Right cardiac atrium (tissue), 5 donors: ENCODE results near the gene MORN1. TPM values are rescaled to one million over a fixed set of nuclear protein-coding genes. Genes with fewer than 3 reads are reported as not detected.
"Not testable (repeated sequence)": the region's sequence is repeated elsewhere in the genome, so short reads cannot be mapped to it uniquely, and the experiment has no call there.

Experiments
- ATAC-seq, 2 donors: fragments of 200-7000 bp; cut with Tn5 transposase; one replicate each; pipeline versions ENCODE4 v1.8.0 to v1.9.1; 2020; ENCODE audit warnings: moderate library complexity in 2 of 2, mild to moderate bottlenecking in 1 of 2
- DNase-seq, 3 donors: peaks; one replicate each; pipeline ENCODE4 v3.0.0-alpha.2; 2020
- H3K27ac ChIP-seq: one replicate; pipeline ENCODE4 v1.5.1; 2013; ENCODE audit warnings: mild to moderate bottlenecking, low read length, control low read depth, moderate library complexity
- H3K27me3 ChIP-seq: one replicate; pipeline ENCODE4 v1.6.1; 2013; ENCODE audit not compliant: control insufficient read depth, insufficient read depth
- H3K4me1 ChIP-seq: one replicate; pipeline ENCODE4 v1.6.1; 2013; ENCODE audit warnings: low read length; ENCODE audit not compliant: control insufficient read depth, insufficient read depth
- H3K4me3 ChIP-seq: one replicate; pipeline ENCODE4 v1.5.1; 2013; ENCODE audit warnings: low read length, control low read depth
- H3K9me3 ChIP-seq: one replicate; pipeline ENCODE4 v1.6.1; 2013; ENCODE audit warnings: low read length; ENCODE audit not compliant: control insufficient read depth
- whole genome bisulfite sequencing: extraction: QIAGEN DNeasy Blood & Tissue Kit; methylation state at CpG from one replicate; pipeline ENCODE4 v1.1.7; 2013; 5-methylcytosine and 5-hydroxymethylcytosine counted together
- intact Hi-C, 4 donors: fragments of 100-400 bp; cut with DNase I; formaldehyde crosslinking; loops; one replicate each; pipeline versions ENCODE4 v1.11.0 to v1.14.0; 2022 to 2023
- polyA plus RNA-seq: library from polyadenylated mRNA; stranded (reverse); fragments of 200-250 nt; gene quantifications from one replicate; pipeline ENCODE4 v1.2.3, GENCODE V29; 2013
- total RNA-seq, 4 donors: library from RNA; stranded (reverse); fragmentation: NEBNext Ultra II Directional; extraction: Animal tissue kit (Norgen Biotek cat#: 25700); gene quantifications; one replicate each; pipeline ENCODE4 v1.2.1, GENCODE V29; 2021
- donor health status: healthy with polysubstance abuse.
- donor health status: DM: no; HTN: yes; CAD: no.
- donor health status: DM: no; HTN: no; CAD: no.
- donor health status: DM: no; HTN: yes; CAD: no; lungs with severe emphysema.
- donor health status: DM: yes; HTN: yes; CAD: no.

Gene MORN1
- total and polyA plus RNA-seq, 5 donors, result 3.2 to 5.1 (median 4.1) TPM

GRCh38 chr1:2331580-2331979 lies 59.8 kb downstream of the MORN1 start:
- ATAC-seq, H3K27me3 ChIP-seq, H3K4me1 ChIP-seq, H3K4me3 ChIP-seq, intact Hi-C loops, H3K9me3 ChIP-seq, DNase-seq, H3K27ac ChIP-seq: not testable (repeated sequence)
- 95% methylated on average over 32 of the region's 33 CpGs for WGBS

DNA sequence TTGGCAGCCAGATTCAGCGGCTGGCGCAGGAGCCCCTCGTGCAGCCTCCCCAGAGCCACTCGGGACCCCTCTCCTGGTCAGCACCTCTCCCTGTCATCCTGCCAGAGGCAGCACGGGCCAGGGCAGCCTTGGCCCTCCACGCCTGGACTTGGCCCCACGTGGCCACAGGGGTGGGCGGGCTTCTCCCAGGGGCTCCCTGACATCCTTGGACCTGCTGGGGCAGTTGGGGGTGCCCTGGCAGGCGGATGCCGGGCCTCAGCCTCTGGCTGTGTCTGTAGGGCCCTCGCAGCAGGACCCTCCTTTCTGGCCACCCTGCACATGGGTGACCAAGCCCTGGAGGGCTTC lies 60.2 kb downstream of the MORN1 start:
- Histone ChIP-seq H3K4me1 (peaks cover 3% of the 10 kb centered on the region), H3K27me3 (no peaks in the 10 kb centered on the region), H3K27ac (no peak overlapping the region), H3K4me3 (no peak overlapping the region), H3K9me3 (no peaks in the 10 kb centered on the region)
- peak; percentile 6 to 7 for ATAC-seq
- intact Hi-C loops, result no loop called here
- no peak for DNase-seq
- 60% methylated on average over 11 of the region's 11 CpGs for WGBS

- 37% methylated on average over 31 of the region's 31 CpGs for WGBS
- DNase-seq (peak; percentile 79 to 90 (median 85)), ATAC-seq (peak; percentile 62 to 68)
- no peaks in the 10 kb centered on the region for H3K27me3 ChIP-seq
- intact Hi-C loops, result no loop called here
- H3K4me1 ChIP-seq, result peaks cover 3% of the 10 kb centered on the region
- H3K4me3 ChIP-seq, result no peak overlapping the region
- H3K27ac ChIP-seq, result no peak overlapping the region
- H3K9me3 ChIP-seq, result no peaks in the 10 kb centered on the region
Measured at GRCh38 chr1:2330519-2331199, 60.7 kb downstream of the MORN1 start.

- no peak overlapping the region for H3K4me3 ChIP-seq
- peaks cover 3% of the 10 kb centered on the region for H3K4me1 ChIP-seq
- intact Hi-C loops, result no loop called here
- H3K27ac ChIP-seq, result no peak overlapping the region
- 77% methylated on average over 12 of the region's 12 CpGs for WGBS
- DNase-seq (no peak), ATAC-seq (no peak)
- H3K9me3 ChIP-seq, result no peaks in the 10 kb centered on the region
- H3K27me3 ChIP-seq, result no peaks in the 10 kb centered on the region
Measured at GRCh38 chr1:2330035-2330434, 61.3 kb downstream of the MORN1 start.

GRCh38 chr1:2328676-2329455 lies 62.5 kb downstream of the MORN1 start:
- no peak overlapping the region for H3K4me3 ChIP-seq
- WGBS, result 80% methylated on average over 24 of the region's 24 CpGs
- intact Hi-C loops, result no loop called here

DNA sequence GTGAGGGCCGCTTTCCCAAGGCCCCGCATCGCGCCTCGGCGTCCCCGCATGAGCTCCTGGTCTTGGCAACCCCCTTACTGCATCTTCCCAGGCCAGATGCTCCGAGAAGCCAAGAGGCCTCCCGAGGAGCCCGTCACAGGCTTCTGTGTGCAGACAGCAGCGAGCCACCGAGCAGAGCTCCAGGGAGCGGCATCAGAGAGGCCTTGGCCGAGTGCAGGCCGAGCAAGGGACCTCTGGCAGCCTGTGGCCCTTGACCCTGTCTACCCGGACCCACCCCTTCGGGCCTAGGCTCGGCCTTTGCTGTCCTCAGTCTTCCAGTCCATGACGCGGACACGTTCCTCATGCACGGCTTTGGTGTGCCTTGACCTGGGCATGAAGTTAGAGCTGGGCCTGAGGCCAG lies 63.5 kb downstream of the MORN1 start:
- no peak overlapping the region for H3K27ac ChIP-seq
- DNase-seq (no peak), ATAC-seq (no peak)
- H3K27me3 ChIP-seq, result no peaks in the 10 kb centered on the region
- intact Hi-C loops, result no loop called here
- no peak overlapping the region for H3K4me3 ChIP-seq
- peaks cover 3% of the 10 kb centered on the region for H3K4me1 ChIP-seq
- no peaks in the 10 kb centered on the region for H3K9me3 ChIP-seq
- WGBS, result 90% methylated on average over 22 of the region's 22 CpGs

More at GRCh38 chr1:2328676-2329455, 62.5 kb downstream of the MORN1 start:
- Histone ChIP-seq H3K27ac (no peak overlapping the region), H3K9me3 (no peaks in the 10 kb centered on the region), H3K27me3 (no peaks in the 10 kb centered on the region), H3K4me1 (peaks cover 3% of the 10 kb centered on the region)
- DNase-seq, result no peak
- no peak for ATAC-seq

- not testable (repeated sequence) for ATAC-seq
Measured at GRCh38 chr1:2327162-2327561, 64.2 kb downstream of the MORN1 start.

GRCh38 chr1:2326524-2326923 lies 64.8 kb downstream of the MORN1 start:
- no peak overlapping the region for H3K4me3 ChIP-seq
- WGBS, result 80% methylated on average over 21 of the region's 21 CpGs
- no peak for DNase-seq
- ATAC-seq, result no peak
- no peaks in the 10 kb centered on the region for H3K27me3 ChIP-seq
- no peaks in the 10 kb centered on the region for H3K9me3 ChIP-seq
- H3K4me1 ChIP-seq, result peaks cover 7% of the 10 kb centered on the region
- H3K27ac ChIP-seq, result no peak overlapping the region
- intact Hi-C loops, result no loop called here

More at GRCh38 chr1:2327162-2327561, 64.2 kb downstream of the MORN1 start:
- DNase-seq, H3K27me3 ChIP-seq, H3K4me1 ChIP-seq, intact Hi-C loops, H3K27ac ChIP-seq, H3K4me3 ChIP-seq, H3K9me3 ChIP-seq: not testable (repeated sequence)
- 93% methylated on average over 2 of the region's 2 CpGs for WGBS

DNA sequence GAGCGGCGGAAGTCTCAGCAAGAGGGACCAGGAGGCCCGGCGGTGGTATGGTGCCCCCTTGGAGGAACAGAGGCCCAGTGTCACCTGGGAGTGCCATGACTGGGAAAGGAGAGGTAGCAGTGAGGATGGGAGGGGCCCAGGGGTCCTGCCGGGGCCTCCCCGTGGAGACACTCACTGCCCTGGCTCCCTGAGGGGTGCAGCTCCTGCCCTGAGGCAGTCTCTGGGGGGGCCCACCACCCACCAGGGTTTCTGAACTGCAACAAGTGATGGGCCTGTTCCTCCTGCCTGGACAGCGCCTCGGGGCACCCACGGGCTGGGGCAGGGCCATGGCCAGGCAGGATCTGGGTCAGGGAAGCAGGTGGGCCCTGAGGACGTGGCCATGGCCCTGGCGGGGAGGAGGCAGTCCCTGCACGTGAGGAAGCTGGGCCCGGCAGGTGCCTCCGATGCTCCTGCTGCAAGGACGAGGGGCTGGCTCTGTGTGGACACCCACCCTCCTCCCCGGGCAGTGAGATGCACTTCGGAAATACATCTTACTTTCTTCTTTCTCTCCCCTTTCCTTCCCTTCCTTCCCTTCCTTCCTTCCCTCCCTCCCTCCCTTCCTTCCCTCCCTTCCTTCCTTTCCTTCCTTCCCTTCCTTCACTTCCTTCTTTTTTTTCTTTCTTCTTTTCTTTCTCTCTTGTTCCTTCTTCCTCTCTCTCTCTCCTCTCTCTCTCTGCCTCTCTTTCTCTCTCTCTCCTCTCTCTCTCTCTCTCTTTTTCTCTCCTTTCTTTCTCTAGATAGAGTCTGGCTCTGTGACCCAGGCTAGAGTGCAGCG lies 66.6 kb downstream of the MORN1 start:
- Histone ChIP-seq H3K9me3 (no peaks in the 10 kb centered on the region), H3K27me3 (no peaks in the 10 kb centered on the region), H3K4me3 (no peak overlapping the region), H3K27ac (no peak overlapping the region), H3K4me1 (peaks cover 10% of the 10 kb centered on the region)
- ATAC-seq (no peak), DNase-seq (no peak)
- WGBS, result 91% methylated on average over 18 of the region's 18 CpGs
- intact Hi-C loops, result no loop called here

DNA sequence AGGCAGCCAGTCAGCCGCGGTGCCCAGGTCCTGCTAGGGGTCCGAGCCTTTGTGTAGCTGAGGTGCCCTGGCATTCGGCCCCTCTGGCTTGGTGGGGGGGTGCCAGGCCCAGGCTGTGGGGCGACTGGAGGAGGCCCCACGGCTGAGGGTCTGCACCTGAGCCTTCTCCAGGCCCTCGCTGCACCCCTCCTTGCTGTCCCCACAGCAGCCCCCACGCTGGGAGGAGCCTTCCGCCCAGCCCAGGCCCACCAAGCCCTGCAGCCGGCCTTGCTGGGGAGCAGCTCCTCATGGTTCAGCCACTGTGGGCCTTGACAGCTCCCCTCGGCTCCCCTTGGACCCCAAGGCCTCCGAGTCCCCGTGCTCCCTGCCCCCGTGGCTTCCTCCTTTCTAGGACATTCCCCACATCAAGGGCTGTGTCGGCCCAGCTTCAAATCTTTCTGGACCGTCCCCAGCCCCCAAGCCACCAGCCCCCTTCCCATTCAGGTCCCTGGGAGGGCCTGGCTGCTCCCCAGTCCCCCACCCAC lies 67.8 kb downstream of the MORN1 start:
- intact Hi-C loops, result no loop called here
- DNase-seq, result no peak
- no peaks in the 10 kb centered on the region for H3K9me3 ChIP-seq
- H3K4me1 ChIP-seq, result peaks cover 10% of the 10 kb centered on the region
- 84% methylated on average over 16 of the region's 16 CpGs for WGBS
- no peaks in the 10 kb centered on the region for H3K27me3 ChIP-seq
- no peak overlapping the region for H3K27ac ChIP-seq
- no peak overlapping the region for H3K4me3 ChIP-seq
- no peak for ATAC-seq
